Left ventricle myocardium inferior (tissue), 1 donor: ENCODE data around the gene SF1. TPM values are rescaled to one million over a fixed set of nuclear protein-coding genes. Genes with fewer than 3 reads are reported as not detected.

ENCODE experiments used
- DNase-seq: peaks from one replicate; pipeline ENCODE4 v3.0.0-alpha.2; 2020
- H3K27ac ChIP-seq: fragments of 200-600 bp; replicated peaks from 2 replicates; pipeline ENCODE4 v1.8.0; 2021
- H3K27me3 ChIP-seq: fragments of 200-600 bp; 2 replicates; pipeline ENCODE4 v1.8.0; 2021; ENCODE audit warnings: low read depth
- H3K36me3 ChIP-seq: fragments of 200-600 bp; 2 replicates; pipeline ENCODE4 v1.8.0; 2021
- H3K4me1 ChIP-seq: fragments of 200-600 bp; 2 replicates; pipeline ENCODE4 v1.8.0; 2021
- H3K4me3 ChIP-seq: fragments of 200-600 bp; 2 replicates; pipeline ENCODE4 v1.8.0; 2021; ENCODE audit warnings: mild to moderate bottlenecking, moderate library complexity
- H3K9me3 ChIP-seq: fragments of 200-600 bp; replicated peaks from 2 replicates; pipeline ENCODE4 v1.8.0; 2021
- intact Hi-C: fragments of 100-400 bp; cut with micrococcal nuclease; formaldehyde crosslinking; loops from one replicate; pipeline ENCODE4 v1.11.0; 2022
- total RNA-seq: library from RNA; stranded (reverse); fragmentation: NEBNext Ultra II Directional; extraction: Animal tissue kit (Norgen Biotek cat#: 25700); gene quantifications from one replicate; pipeline ENCODE4 v1.2.1, GENCODE V29; 2021
- TF ChIP-seq, protein P1 (sequence below): fragments of 200-600 bp; IDR thresholded peaks from 2 replicates; pipeline ENCODE4 v1.8.0; 2021; ENCODE audit warnings: antibody characterized with exemption, mild to moderate bottlenecking, borderline replicate concordance
- donor health status: DM: no; HTN: yes; CAD: no; lungs with severe emphysema.

The SF1 gene
- total RNA-seq, 1 donor from 2014 or later = 188 TPM

DNA sequence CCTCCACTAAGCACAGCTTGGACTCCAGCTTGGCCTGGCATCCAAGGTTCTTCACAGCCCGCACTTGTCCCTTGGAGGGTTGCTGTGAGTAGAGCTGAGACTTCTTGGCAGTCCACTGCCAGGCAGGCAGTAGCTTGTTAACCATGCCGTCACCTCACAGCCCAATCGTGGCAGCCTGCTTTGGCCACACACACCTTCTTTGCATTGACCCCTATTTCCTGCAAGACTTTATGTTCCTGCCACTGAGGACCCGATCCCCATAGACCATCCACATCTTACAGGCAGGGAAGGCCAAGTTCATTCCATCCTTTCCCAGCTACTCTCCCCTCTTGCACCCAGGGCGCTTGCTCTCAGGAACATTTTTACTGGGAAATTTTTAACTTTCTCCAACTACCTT is 16.1 kb downstream of the SF1 start:
- Histone ChIP-seq H3K27ac (peak overlapping the region; percentile 89), H3K4me3 (no peak overlapping the region), H3K36me3 (peaks cover 46% of the 10 kb centered on the region), H3K27me3 (no peaks in the 10 kb centered on the region), H3K4me1 (peaks cover 82% of the 10 kb centered on the region), H3K9me3 (no peaks in the 10 kb centered on the region)
- TF ChIP-seq, protein P1, sequence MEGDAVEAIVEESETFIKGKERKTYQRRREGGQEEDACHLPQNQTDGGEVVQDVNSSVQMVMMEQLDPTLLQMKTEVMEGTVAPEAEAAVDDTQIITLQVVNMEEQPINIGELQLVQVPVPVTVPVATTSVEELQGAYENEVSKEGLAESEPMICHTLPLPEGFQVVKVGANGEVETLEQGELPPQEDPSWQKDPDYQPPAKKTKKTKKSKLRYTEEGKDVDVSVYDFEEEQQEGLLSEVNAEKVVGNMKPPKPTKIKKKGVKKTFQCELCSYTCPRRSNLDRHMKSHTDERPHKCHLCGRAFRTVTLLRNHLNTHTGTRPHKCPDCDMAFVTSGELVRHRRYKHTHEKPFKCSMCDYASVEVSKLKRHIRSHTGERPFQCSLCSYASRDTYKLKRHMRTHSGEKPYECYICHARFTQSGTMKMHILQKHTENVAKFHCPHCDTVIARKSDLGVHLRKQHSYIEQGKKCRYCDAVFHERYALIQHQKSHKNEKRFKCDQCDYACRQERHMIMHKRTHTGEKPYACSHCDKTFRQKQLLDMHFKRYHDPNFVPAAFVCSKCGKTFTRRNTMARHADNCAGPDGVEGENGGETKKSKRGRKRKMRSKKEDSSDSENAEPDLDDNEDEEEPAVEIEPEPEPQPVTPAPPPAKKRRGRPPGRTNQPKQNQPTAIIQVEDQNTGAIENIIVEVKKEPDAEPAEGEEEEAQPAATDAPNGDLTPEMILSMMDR = no peak
- intact Hi-C loops = no loop called here
- DNase-seq = no peak

DNA sequence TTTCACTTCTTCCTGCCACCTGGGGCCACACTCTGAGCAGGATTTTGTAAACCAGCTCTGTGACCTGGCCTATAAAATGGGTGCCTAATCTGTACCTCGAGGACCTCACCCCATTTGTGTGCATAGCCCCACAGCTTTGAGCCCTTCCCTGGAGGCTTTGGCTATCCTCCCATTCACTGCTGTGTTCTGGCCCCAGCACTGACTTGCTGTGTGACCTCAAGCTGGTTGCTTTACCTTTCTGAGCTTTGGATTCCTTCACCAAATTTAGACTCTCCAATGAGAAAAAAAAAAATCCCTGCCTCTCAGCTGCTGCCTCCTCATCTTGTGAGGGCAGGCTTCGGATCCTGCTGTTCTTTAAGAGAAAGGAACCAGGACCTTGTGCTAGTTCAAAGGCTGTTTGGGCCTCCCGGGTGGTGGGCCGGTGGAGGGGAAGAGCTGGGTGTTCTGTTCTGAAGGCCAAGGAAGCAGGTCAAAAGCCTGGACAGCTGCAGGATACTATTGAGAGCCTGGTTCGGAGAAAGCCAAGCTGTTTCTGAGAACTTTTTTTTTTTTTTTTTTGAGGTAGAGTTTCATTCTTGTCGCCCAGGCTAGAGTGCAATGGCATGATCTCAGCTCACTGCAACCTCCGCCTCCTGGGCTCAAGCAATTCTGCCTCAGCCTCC is 17.5 kb downstream of the SF1 start:
- intact Hi-C loops = no loop called here
- no peak overlapping the region for H3K4me3 ChIP-seq
- peak overlapping the region; percentile 89 for H3K27ac ChIP-seq
- no peak for DNase-seq
- peaks cover 33% of the 10 kb centered on the region for H3K36me3 ChIP-seq
- H3K9me3 ChIP-seq = no peaks in the 10 kb centered on the region
- no peaks in the 10 kb centered on the region for H3K27me3 ChIP-seq
- TF ChIP-seq, protein P1 = no peak
- H3K4me1 ChIP-seq = peaks cover 83% of the 10 kb centered on the region

DNA sequence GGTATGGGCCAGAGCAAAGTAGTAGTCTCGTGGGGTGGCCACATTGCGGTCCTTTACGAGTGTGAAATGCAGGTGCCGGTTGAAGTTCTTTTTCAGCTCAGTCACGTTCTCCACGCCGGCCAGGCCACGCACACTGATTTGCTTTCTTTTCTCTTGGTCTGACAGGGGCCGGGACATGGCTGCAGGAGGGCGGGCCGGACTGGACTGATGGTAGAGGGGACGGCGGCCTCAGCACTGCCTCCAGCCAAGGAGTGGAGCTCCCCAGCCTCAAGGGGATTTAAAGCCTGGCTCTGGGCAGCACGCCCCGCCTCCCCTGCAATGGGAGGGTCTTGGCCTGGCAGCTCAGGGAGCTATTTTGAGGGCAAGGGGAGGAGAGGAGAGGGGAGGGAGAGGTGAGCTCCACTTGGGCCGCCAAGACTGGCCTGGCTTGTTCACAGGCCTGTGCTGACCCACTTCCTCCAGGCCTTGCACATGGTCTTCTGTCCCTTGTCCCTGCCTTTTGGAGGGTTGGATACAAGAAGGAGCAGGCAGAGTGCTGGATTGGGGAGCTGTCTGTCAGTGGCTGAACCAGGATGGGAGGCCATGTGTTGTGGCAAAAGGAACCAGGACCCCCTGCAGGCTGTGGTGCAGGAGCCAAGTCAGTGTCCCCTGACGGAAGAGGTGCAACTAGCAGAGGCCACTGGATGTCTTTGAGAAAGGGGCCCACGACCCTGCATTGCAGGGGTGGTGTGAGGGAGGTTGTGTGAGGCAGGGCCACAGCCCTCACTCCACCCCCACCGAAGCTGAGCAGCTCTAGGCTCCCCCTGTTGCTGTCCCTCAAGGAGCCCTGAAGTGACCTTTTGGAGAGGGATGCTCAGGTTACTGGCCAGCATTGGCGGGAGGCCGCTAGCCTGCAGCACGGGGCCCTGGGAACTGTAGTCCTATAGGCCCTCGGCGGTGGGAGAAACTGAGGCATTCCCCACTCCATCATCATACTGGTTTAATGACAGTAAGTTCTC is 18.3 kb downstream of the SF1 start, which contains the start of gene PYGM:
Gene PYGM, minus strand, starts transcription at position 253 of the 998 bp plus-strand sequence. Its CDS starts 76 bp downstream, at position 177.
- H3K4me1 ChIP-seq = peaks cover 74% of the 10 kb centered on the region
- no peaks in the 10 kb centered on the region for H3K9me3 ChIP-seq
- TF ChIP-seq, protein P1 = no peak
- DNase-seq = peak; percentile 89
- H3K27ac ChIP-seq = peak within 1 kb of the TSS; percentile 89
- intact Hi-C loops = no loop called here
- peaks cover 24% of the 10 kb centered on the region for H3K36me3 ChIP-seq
- H3K27me3 ChIP-seq = no peaks in the 10 kb centered on the region
- H3K4me3 ChIP-seq = peak within 1 kb of the TSS; percentile 69

DNA sequence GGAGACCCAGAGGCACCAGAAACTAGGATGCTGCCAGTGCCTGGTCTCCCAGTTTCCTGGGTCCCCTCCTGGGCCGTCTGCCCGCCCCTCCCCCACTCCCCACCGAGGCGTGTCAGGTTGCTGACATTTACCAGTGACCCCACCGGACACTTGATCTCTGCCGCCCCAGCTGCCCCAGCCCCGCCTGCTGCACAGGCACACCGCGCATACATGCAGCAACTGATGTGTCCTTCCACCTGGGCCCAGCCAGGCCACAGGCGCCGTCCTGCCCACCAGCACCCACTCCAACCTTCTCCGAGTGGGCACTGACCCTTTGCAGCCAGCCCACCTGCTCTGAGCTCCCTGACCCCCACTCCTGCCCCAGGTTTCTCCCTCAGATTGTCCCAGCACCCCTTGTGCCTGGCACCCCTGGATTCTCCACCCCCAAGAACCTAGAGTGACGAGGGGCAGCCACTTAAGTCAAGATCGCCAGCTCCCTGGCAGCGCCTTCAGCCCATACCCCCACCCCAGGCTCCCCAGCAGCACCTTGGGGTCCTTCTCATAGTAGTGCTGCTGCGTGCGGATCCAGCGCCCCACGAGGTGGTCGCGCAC is 19.1 kb downstream of the SF1 start:
- TF ChIP-seq, protein P1 = no peak
- Histone ChIP-seq H3K4me1 (peaks cover 66% of the 10 kb centered on the region), H3K27ac (peak overlapping the region; percentile 89), H3K36me3 (peaks cover 16% of the 10 kb centered on the region), H3K9me3 (no peaks in the 10 kb centered on the region), H3K27me3 (no peaks in the 10 kb centered on the region), H3K4me3 (peak overlapping the region; percentile 69)
- no peak for DNase-seq
- intact Hi-C loops = no loop called here

DNA sequence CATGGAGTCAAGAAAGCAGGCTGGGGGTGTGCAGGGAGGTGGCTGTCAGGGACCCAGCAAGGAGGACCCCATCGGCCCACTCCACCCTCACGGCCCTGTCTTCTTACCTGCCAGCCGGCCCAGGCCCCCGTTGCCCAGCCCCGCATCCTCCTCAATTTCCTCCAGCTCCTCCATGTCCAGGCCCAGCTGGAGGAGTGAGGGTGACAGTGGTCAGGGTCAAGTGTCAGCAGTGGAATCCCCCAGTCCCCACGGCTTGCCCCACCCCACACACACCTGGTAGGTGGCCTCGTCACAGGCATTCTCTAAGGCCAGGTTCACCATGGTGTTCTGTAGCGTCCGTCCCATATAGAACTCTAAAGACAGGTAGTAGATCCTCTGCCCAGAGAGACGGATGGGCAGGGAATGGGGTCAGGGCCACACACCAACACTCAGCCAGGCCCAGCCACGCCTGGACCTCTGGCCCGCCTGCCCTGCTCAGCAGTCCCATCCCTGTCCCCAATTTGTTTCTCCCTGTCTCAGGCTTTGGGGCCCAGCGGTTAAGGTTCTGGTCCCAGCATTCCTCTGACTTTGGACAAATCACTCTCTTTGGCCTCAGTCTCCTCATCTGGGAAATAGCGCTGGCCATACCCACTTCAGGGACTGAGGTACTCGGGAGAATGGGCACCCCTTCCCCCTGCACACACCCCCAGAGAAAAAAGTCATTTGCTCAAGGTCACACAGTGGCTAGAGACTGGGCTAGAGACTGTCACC is 19.8 kb downstream of the SF1 start:
- Histone ChIP-seq H3K4me1 (peaks cover 59% of the 10 kb centered on the region), H3K9me3 (no peaks in the 10 kb centered on the region), H3K4me3 (peak overlapping the region; percentile 69), H3K36me3 (peaks cover 13% of the 10 kb centered on the region), H3K27me3 (no peaks in the 10 kb centered on the region), H3K27ac (peak overlapping the region; percentile 89)
- intact Hi-C loops = no loop called here
- TF ChIP-seq, protein P1 = no peak
- DNase-seq = no peak
